HL-60/S4 treated with retinoic acid at 250 ng/mL for 4 days and 3 days (cell line): ENCODE results near the gene S100A12.
"Not testable (repeated sequence)": the region's sequence is repeated elsewhere in the genome, so short reads cannot be mapped to it uniquely, and the experiment has no call there.

Source experiments
- in situ Hi-C: fragments of 300-500 bp; cut with MboI; formaldehyde crosslinking; loops from 2 replicates; pipeline ENCODE4 v1.7.0; 2022; ENCODE audit warnings: low sequenced_read_pairs

S100A12 gene

GRCh38 chr1:153375511-153375910 is at the start of gene S100A12:
Gene S100A12 (minus strand): TSS chr1:153375621. CDS start chr1:153374592, 1,029 bp downstream.
- in situ Hi-C loops, result no loop called here

DNA sequence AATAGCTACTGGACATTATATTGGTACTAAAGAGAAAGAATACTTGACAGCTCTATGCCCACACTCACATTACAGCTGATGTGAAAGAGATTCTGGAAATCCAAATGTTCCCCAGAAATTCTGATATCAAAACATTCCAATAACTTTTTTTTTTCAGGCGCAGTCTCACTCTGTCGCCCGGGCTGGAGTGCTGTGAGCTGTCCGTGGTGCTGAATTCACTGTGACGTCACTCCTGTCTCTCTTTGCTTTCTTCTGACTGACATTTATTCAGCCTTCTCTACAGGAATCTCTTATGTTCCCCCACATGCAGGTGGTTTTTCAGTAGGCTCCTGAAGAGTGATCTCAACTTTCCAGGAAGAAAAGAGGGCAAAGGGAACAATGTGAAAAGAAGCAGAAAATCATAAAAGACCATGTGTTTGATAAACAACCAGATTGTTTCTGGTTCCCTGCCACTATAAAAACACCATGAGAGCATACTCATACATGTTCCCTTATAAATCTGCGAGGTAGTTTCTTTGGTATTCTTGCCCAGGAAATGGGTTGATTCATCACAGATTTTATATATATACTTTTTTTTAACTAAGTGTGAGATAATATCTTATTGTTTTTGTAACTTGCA is 47.1 kb upstream of the S100A12 start:
- in situ Hi-C loops, result no loop called here

GRCh38 chr1:153420306-153420705 is 44.9 kb upstream of the S100A12 start:
- in situ Hi-C loops, result no loop called here

DNA sequence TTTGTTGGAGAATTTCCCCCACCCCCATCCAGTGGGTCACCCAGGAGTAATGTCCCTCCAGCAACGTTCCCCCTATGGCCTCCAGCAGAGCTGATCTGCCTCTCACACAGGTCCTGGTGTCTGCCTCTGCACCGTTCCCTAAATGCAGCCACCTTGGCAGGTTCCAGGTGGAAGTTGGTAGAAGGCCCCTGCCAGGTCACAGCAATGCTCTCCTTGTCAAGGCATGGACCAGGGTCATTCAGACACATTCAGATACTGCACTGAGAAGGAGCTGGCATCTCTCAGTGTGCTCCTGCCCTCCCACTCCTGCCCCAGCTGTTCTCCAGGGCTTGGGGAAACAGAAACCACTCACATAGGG is 44.0 kb upstream of the S100A12 start:
- in situ Hi-C loops, result not testable (repeated sequence)

DNA sequence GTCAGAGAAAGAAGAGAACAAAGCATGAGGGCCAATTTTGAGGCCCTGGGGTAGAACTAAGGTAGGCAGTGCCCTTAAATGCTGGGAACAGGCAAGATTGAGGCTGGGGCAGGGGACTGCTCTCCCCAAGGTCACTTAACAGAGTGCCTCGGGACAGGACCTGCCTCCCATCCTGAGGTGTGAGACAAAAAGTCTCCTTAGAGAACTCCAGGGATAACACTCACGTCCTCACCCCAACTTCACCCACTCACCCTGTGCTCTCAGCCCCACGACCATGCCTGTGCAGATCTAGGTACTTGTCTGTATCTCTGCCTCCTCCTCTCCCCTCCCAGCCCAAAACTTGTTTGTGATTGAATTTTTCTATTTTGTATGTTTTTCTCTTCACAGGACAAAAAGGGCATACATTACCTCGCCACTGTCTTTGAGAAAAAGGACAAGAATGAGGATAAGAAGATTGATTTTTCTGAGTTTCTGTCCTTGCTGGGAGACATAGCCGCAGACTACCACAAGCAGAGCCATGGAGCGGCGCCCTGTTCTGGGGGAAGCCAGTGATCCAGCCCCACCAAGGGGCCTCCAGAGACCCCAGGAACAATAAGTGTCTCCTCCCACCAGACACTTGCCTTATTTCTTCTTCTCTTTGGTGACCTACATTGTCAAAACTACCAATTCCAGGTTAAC is 43.5 kb upstream of the S100A12 start:
- in situ Hi-C loops, result not testable (repeated sequence)

- in situ Hi-C loops, result no loop called here
Measured at GRCh38 chr1:153417136-153417888, 41.9 kb upstream of the S100A12 start.

DNA sequence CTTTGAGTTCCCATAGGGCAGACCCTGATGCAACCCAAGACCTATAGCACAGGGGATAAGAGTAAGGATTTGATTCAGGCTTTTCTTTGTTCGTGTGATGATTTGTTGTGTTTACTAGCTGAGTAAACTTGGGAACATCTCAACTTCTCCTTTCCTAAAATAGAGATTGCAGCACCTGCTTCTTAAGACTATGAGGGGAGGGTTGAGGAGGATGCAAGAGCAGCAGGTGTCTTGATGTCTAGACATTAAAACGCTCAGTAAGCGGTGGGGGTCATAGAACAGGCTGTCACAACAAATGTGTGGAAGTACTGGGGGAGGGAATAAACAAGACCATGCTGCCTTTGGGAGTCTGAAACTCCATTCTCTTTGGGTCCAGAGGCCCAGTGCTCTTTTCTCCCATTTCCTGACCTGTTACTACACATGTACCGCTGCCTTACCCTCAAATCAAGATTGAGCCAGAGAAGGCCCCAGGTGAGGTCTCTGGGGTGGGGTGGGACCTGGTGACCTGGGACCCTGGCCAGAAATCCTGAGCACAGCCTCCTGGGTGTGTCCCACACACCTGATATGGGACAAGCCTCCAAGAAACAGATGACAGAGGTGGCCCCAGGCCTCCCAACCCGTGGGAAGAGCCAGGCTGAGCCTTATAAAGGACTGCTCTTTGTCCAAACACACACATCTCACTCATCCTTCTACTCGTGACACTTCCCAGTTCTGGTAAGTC is 40.6 kb upstream of the S100A12 start, which contains the start of gene S100A7A:
TSS of gene S100A7A (plus strand) at position 671 of the 721 bp plus-strand sequence. CDS start 1,563 bp downstream, outside the sequence.
- in situ Hi-C loops, result no loop called here

DNA sequence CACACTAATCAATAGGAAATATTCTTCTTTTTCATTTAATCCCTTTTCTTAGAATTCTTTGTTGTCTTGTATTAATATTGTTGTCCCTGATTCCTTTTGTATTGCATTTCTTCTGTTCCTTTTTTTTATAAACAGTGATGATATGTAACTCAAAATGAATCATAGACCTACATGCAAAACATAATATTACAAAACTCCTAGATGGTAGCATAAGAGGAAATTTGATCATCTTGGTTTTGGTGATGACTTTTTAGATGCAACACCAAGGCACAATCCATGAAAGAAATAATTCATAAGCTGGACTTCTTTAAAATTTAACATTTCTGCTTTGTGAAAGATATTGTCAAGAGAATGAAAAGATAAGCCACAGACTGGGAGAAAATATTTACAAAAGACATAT is 38.5 kb upstream of the S100A12 start:
- in situ Hi-C loops, result not testable (repeated sequence)

DNA sequence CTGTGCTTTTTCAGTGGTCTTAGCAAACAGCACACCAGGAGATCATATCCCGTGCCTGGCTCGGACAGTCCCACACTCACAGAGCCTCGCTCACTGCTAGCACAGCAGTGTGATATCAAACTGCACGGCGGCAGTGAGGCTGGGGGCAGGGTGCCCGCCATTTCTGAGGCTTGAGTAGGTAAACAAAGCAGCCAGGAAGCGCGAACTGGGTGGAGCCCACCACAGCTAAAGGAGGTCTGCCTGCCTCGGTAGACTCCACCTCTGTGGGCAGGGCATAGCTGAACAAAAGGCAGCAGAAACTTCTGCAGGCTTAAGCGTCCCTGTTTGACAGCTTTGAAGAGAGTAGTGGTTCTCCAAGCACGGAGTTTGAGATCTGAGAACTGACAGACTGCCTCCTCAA is 31.9 kb upstream of the S100A12 start:
- in situ Hi-C loops, result not testable (repeated sequence)

- in situ Hi-C loops, result not testable (repeated sequence)
Measured at GRCh38 chr1:153405825-153406599, 30.6 kb upstream of the S100A12 start.

- in situ Hi-C loops, result no loop called here
Measured at GRCh38 chr1:153404768-153405167, 29.3 kb upstream of the S100A12 start.

DNA sequence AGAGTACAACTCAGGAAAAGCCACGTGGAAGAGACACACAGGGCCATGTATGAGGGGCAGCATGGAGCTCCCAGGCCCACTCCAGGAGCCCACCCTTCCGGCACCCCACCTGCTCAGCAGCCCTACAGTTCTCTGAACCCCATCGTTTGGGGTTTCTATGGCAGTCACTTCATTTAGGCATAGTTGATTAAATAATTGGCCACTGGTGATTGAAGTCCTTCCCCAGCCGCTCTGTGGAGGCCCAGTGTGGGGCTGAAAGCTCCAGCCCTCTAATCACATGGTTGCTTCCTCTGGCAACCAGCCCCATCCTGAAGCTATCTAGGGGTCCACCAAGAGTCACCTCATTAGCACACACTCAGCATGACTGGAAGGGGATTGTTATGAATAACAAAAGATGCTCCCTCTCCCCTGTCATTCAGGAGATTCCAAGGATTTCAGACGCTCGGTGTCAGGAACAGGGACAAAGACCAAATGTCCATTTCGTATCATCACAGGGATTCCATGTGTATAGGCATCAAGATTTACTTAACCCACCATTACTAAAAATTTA is 28.7 kb upstream of the S100A12 start:
- in situ Hi-C loops, result no loop called here

DNA sequence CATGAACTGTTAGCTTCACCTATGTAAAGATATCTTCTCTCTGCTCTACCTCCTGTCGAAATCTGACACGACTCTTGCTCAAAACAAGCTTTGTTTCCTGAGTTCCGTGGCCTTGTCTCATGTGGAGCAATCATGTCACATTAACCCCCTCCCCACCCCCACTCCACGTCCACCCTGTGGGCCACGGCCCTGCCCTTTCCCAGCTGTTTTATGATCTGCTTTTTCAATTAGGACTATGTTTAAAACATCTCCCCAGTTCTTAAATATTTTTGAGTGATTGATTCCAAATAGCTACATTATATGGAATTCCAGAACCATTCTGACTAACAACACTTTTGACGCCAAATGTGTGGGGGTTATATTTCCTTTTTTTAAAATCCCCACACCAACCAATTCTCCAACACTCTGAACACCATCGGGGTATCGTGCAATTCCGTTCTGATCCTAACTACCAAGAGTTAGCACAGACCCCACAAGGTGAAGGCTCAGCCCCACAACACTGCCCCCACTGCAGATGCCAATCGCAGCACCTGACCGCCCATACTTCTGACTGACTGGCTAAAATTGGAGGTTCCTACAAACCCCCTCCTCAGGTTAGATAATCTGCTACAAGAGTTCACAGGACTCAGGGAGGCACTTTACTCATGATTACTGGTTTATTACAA is 28.1 kb upstream of the S100A12 start:
- in situ Hi-C loops, result no loop called here

DNA sequence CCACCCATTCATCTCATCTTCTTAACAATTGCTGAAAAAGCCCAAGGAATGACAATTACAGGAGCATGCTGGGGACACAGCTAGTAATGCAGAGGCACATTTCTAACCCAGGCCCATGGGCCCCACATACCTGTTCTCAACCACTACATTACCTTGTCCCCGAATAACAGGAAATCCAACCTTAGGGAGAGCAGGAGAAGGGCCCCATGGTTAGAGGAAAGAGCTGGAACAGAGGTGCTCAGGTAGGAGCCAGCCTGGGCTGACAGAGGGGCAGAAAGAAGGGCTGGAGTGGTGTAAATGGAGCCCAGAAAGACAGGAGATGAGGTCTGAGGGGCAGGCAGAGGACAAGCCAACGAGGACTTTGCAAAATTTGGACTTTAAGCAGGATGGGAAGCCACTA is 26.8 kb upstream of the S100A12 start:
- in situ Hi-C loops, result no loop called here

DNA sequence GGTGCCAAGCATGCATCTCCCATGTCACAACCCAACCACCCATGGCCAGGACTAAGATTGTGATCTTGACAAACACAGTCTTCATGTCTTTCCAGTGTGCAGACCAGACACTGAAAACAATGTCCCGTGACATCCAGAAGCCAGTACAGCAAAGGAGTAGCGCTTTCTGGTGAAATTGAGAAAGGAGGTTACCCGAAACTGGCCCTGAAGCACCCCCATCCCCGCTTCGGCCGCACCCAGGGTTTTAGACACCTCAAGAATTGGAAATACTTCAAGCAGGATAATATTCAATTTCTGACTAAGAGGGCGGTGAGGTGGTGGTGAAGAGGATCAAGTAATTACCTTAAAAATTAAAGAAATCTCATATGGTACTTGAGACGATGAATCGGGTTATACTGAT is 26.0 kb upstream of the S100A12 start:
- in situ Hi-C loops, result no loop called here

- in situ Hi-C loops, result no loop called here
Measured at GRCh38 chr1:153400244-153400643, 24.8 kb upstream of the S100A12 start.

GRCh38 chr1:153399401-153400055 is 24.1 kb upstream of the S100A12 start:
- in situ Hi-C loops, result loop anchor here (5.0 kb wide), 1 partner anchor 47 kb away; no protein-coding TSS in a partner anchor

- in situ Hi-C loops, result loop anchor here (5.0 kb wide), 1 partner anchor 46 kb away; no protein-coding TSS in a partner anchor
Measured at GRCh38 chr1:153397924-153398651, 22.7 kb upstream of the S100A12 start.
